SH-SY5Y (cell line): ENCODE measurements around the gene FBXO17.

Experiments used
- GATA2 ChIP-seq: IDR thresholded peaks from 2 replicates; pipeline ENCODE4 v1.6.1; 2011; ENCODE audit warnings: mild to moderate bottlenecking, low read depth, low read length
- GATA3 ChIP-seq: IDR thresholded peaks from 2 replicates; pipeline ENCODE4 v1.6.1; 2011; ENCODE audit warnings: low read depth, mild to moderate bottlenecking, low read length, moderate library complexity

The FBXO17 gene

DNA sequence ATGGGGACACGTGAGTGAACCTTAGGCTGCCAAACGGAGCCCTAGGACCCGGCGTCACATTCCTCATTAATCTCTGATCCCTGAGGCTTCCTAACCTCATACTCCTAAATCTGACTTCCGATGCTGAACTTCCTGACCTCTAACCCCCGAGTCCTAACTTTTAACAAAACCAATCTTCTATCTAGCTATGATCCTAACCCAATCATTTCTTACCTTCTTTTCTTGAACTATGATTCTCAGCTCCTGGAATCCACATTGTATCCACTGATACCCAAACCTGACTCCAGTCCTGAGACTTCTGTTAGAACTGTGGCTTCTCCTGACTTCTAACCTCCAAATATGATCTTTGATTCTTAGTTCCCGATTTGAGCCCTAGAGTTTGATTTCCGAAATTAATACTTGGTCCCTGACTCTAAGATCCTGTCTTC is 75.3 kb downstream of the FBXO17 start:
- TF ChIP-seq GATA3 (no peak), GATA2 (no peak)

DNA sequence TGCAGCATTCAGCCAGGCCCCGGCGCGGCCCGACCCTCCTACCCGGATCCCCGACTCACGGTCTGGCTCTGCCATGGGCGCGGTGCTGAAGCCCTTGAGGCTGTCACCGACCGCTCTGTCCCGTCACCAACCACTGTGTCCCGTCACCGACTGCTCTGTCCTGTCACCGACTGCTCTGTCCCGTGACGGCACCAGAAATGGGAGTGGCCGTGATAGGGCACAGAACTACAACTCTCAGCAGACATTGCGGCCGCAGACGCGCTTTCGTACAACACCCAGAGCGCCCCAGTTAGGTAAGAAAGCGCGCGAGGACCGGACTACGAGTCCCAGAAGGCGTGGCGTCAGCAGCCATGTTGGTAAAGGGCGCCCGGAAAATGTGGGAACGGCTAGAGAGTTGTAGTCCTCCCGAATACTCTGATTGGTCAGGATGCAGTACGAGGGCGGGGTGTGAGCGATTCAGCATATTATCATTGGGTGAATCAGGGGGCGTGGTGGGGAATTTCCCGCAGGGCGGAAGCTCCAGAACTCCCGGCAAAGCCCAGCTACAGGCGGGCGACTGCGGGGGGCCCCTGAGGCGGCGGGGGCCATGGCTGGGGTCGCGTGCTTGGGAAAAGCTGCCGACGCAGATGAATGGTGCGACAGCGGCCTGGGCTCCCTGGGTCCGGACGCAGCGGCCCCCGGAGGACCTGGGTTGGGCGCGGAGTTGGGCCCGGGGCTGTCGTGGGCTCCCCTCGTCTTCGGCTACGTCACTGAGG is 75.9 kb downstream of the FBXO17 start, which contains the start of the genes NFKBIB and SIRT2:
NFKBIB (plus strand) TSS at position 523 of the 755 bp plus-strand sequence; CDS start at position 587, 64 bp downstream.
SIRT2 (minus strand) TSS at position 172 of the 755 bp plus-strand sequence; CDS start at position 75, 97 bp downstream.
- TF ChIP-seq GATA2 (peak; percentile 37; the same call in 1 of the 2 replicates), GATA3 (no peak)

GRCh38 chr19:38898788-38899446 is 76.6 kb downstream of the FBXO17 start:
- TF ChIP-seq GATA3, result no peak
- no peak for TF ChIP-seq GATA2

DNA sequence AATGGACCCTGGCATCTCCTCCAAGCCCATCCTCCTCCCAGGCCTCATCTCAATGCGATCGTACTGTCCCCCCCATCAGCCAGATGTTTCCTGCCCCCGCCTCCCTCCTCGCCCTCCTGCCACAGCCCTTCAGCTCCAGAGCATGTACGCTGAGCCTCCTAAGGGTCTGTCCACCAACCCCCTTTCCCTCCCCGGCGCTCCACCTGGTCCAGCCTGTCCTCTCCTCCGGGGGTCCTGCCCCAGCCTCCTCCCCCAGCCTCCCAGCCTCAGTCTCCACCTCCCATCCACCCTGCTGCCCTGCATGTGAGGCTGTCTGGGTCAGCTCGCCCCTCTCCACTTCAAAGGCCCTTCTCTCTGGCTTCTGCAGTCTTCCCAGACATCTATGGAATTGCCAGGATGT is 80.6 kb downstream of the FBXO17 start:
- TF ChIP-seq GATA3 (no peak), GATA2 (no peak)

DNA sequence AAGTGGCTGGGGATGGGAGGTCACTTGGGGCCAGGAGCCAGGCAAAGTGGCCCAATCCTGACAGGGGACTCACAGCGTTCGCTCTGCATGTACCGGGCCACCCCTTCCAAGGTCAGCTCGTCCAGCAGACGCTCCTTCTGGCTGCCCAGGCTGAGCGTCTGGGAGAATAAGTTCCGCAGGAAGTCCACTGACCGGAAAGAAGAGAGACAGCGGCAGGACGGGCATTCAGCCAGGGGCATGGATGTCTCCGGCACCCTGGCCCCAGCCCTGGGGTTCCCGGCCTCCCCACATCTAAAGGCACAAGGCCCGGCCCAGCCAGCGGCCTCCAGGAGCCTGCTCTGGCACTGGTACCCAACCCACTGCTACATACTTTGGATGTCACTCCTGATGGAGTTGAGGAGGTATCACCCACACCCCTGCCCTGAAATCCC is 82.2 kb downstream of the FBXO17 start:
- TF ChIP-seq GATA3, result no peak
- no peak for TF ChIP-seq GATA2

GRCh38 chr19:38892841-38893240 is 82.7 kb downstream of the FBXO17 start:
- no peak for TF ChIP-seq GATA2
- no peak for TF ChIP-seq GATA3

GRCh38 chr19:38891771-38892170 is 83.8 kb downstream of the FBXO17 start:
- TF ChIP-seq GATA2 (no peak), GATA3 (no peak)
